GM12875 (cell line): ENCODE results near the gene STIL.
A peak's percentile ranks its signal among the peaks of the same experiment; 100 is the strongest.

ENCODE experiments used
- H3K4me3 ChIP-seq: one replicate; pipeline ENCODE4 v1.5.1; 2011; ENCODE audit warnings: low read depth, low read length, control low read depth
- CTCF ChIP-seq: IDR thresholded peaks from 2 replicates; pipeline ENCODE4 v1.5.1; 2011; ENCODE audit warnings: low read depth, mild to moderate bottlenecking, control low read depth, inconsistent platforms, low read length, moderate library complexity, borderline replicate concordance; ENCODE audit not compliant: insufficient read depth

The STIL gene

GRCh38 chr1:47332779-47333577, 19.0 kb upstream of the STIL start:
- no peak for TF ChIP-seq CTCF
- peak overlapping the region; percentile 92 for H3K4me3 ChIP-seq

- TF ChIP-seq CTCF = no peak
- no peak overlapping the region for H3K4me3 ChIP-seq
Measured at GRCh38 chr1:47331875-47332274, 17.9 kb upstream of the STIL start.

GRCh38 chr1:47330212-47330611, 16.3 kb upstream of the STIL start:
- H3K4me3 ChIP-seq = no peak overlapping the region

GRCh38 chr1:47328992-47329391, 15.0 kb upstream of the STIL start:
- TF ChIP-seq CTCF = no peak
- H3K4me3 ChIP-seq = no peak overlapping the region

More at GRCh38 chr1:47330212-47330611, 16.3 kb upstream of the STIL start:
- TF ChIP-seq CTCF = no peak

- no peak for TF ChIP-seq CTCF
- H3K4me3 ChIP-seq = no peak overlapping the region
Measured at GRCh38 chr1:47326271-47326670, 12.3 kb upstream of the STIL start.

- TF ChIP-seq CTCF = no peak
- H3K4me3 ChIP-seq = no peak overlapping the region
Measured at GRCh38 chr1:47325528-47325927, 11.6 kb upstream of the STIL start.

- H3K4me3 ChIP-seq = no peak overlapping the region
- TF ChIP-seq CTCF = no peak
Measured at GRCh38 chr1:47324682-47325081, 10.7 kb upstream of the STIL start.
